ENCODE measurements around the gene CFAP92.

CFAP92 gene

DNA sequence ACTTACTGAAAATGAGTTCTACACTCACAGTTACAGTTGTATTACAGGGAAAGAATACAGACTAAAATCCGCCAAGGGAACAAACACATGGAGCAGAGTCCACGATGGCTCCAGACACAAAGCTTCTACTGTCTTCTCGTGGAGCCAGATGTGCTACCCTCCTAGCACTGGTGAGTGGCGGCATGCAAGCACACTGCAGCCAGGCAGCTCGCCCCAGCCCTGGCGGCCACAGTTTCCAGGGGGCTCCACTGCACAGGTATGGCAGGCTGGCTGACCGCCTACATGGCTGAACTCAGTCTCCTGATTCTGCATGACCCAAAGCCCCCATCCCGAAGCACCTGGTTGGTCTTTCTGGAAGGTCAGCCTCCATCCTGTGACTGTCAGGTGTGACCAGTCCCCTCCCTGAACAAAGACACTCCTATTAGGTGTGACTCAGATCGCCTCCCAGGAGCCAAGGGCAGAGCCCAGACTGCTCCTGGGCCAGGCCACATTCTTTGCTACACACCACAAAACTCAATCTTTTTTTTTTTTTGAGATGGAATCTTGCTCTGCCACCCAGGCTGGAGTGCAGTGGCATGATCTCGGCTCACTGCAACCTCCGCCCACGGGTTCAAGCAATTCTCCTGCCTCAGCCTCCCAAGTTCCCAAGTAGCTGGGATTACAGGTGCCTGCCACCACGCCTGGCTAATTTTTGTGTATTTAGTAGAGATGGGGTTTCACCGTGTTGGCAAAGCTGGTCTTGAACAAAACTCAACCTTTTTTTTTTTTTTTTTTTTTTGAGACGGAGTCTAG is 51.5 kb downstream of the CFAP92 start:
- Histone ChIP-seq H3K4me3 (ENCODE audit: control insufficient read depth in 1 of 7, extremely low read depth in 1 of 7, insufficient read depth in 4 of 7, low read depth in 2 of 7, low read length in 6 of 7) (no peak overlapping the region), H3K9me3 (ENCODE audit: control extremely low read depth in 1 of 5, control insufficient read depth in 4 of 5, insufficient read depth in 2 of 5, low read depth in 1 of 5, low read length in 4 of 5) (no peaks in the 10 kb centered on the region), H3K27me3 (replicated peaks in 2 of 5; ENCODE audit: control insufficient read depth in 4 of 5, insufficient read depth in 5 of 5, low read length in 4 of 5) (no peaks in the 10 kb centered on the region), H3K27ac (ENCODE audit: insufficient read depth in 1 of 2, low read depth in 1 of 2, low read length in 2 of 2, poor library complexity in 1 of 2, severe bottlenecking in 2 of 2) (no peak overlapping the region), H3K36me3 (ENCODE audit: control insufficient read depth in 4 of 4, insufficient read depth in 4 of 4, low read length in 3 of 4) (peaks cover 0 to 4% (median 0%) of the 10 kb centered on the region in 4 experiments), H3K4me1 (ENCODE audit: control extremely low read depth in 1 of 4, control insufficient read depth in 4 of 4, insufficient read depth in 4 of 4, low read length in 3 of 4) (no peaks in the 10 kb centered on the region)
- over 99% methylated on average over 7 of the region's 15 CpGs for WGBS (ENCODE audit: insufficient coverage)
- ChIA-PET POLR2A (interaction anchor here (0.7 kb wide), 1 partner anchor 29 kb away, joined by 4 read pairs; no protein-coding TSS in a partner anchor), CTCF (no interaction called here)
- DNase-seq: no peak

DNA sequence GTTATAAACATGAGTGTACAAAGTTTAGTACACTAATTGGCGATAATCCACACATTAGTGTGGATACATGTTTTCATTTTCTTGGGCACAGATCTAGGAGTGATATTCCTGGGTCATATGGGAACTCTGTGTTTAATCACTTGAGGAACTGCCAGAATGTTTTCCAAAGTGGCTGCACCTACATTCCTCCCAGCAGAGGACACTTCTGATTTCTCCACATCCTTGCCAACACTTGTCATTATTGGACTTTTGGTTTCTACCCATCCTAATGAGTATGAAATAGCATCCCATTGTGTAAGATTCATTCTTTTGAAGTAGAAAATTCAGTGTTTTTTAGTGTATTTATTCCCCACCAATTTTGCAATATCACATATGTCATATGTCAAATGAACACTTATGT is 53.6 kb downstream of the CFAP92 start:
- Histone ChIP-seq H3K27ac (ENCODE audit: insufficient read depth in 1 of 2, low read depth in 1 of 2, low read length in 2 of 2, poor library complexity in 1 of 2, severe bottlenecking in 2 of 2) (no peak overlapping the region), H3K4me1 (ENCODE audit: control extremely low read depth in 1 of 4, control insufficient read depth in 4 of 4, insufficient read depth in 4 of 4, low read length in 3 of 4) (no peaks in the 10 kb centered on the region), H3K4me3 (ENCODE audit: control insufficient read depth in 1 of 7, extremely low read depth in 1 of 7, insufficient read depth in 4 of 7, low read depth in 2 of 7, low read length in 6 of 7) (no peak overlapping the region), H3K27me3 (replicated peaks in 2 of 5; ENCODE audit: control insufficient read depth in 4 of 5, insufficient read depth in 5 of 5, low read length in 4 of 5) (no peaks in the 10 kb centered on the region), H3K9me3 (ENCODE audit: control extremely low read depth in 1 of 5, control insufficient read depth in 4 of 5, insufficient read depth in 2 of 5, low read depth in 1 of 5, low read length in 4 of 5) (no peaks in the 10 kb centered on the region), H3K36me3 (ENCODE audit: control insufficient read depth in 4 of 4, insufficient read depth in 4 of 4, low read length in 3 of 4) (peaks cover 0 to 4% (median 0%) of the 10 kb centered on the region in 4 experiments)
- ChIA-PET CTCF (no interaction called here), POLR2A (interaction anchor here (0.6 kb wide), 1 partner anchor 17 kb away, joined by 3 read pairs; no protein-coding TSS in a partner anchor)
- no CpG with 5 or more reads among the region's 1 CpG for WGBS (ENCODE audit: insufficient coverage)
- DNase-seq: no peak

DNA sequence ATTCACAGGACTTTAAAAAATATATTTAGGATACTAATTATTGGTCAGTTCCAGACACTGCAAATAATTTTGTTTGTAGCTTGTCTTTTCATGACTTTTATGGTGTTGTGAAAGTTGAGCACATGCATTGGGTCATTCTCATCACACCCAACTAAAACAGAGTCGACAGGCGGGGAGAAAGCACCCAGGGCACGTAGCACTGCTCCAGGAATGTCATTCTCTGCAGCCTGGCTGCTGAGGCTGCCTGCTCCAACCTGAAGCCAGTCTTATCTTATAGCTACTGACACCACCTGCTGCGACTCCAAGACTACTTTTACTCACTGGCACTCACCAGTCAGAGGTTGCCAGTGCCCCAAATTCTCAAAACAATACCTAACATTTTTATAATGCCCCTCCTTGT is 57.5 kb downstream of the CFAP92 start:
- Histone ChIP-seq H3K4me3 (ENCODE audit: control insufficient read depth in 1 of 7, extremely low read depth in 1 of 7, insufficient read depth in 4 of 7, low read depth in 2 of 7, low read length in 6 of 7) (no peak overlapping the region), H3K36me3 (ENCODE audit: control insufficient read depth in 4 of 4, insufficient read depth in 4 of 4, low read length in 3 of 4) (peaks cover 0 to 4% (median 0%) of the 10 kb centered on the region in 4 experiments), H3K27me3 (replicated peaks in 2 of 5; ENCODE audit: control insufficient read depth in 4 of 5, insufficient read depth in 5 of 5, low read length in 4 of 5) (no peaks in the 10 kb centered on the region), H3K27ac (ENCODE audit: insufficient read depth in 1 of 2, low read depth in 1 of 2, low read length in 2 of 2, poor library complexity in 1 of 2, severe bottlenecking in 2 of 2) (no peak overlapping the region), H3K9me3 (ENCODE audit: control extremely low read depth in 1 of 5, control insufficient read depth in 4 of 5, insufficient read depth in 2 of 5, low read depth in 1 of 5, low read length in 4 of 5) (no peaks in the 10 kb centered on the region), H3K4me1 (ENCODE audit: control extremely low read depth in 1 of 4, control insufficient read depth in 4 of 4, insufficient read depth in 4 of 4, low read length in 3 of 4) (no peaks in the 10 kb centered on the region)
- no peak for DNase-seq
- WGBS (ENCODE audit: insufficient coverage): 100% methylated on average over 1 of the region's 4 CpGs
- ChIA-PET POLR2A (no interaction called here), CTCF (no interaction called here)

DNA sequence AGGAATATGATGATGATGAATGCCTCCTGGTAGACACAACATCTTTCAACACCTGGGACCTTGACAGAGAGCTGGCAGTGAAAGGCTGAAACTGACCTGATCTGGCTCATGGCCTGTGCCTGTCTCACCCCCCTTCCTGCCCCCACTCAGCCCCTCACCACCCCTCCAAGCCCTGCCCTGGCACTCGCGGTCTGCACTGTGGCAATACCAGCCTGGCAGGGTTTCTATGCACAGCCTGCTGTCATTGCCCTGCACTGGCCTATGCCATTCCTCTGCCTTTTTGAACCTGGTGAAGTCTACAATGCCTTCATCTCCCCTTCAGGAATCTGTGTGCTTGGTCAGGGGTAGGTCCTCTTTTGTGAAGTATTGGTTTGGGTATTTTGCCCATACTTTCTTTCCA is 58.0 kb downstream of the CFAP92 start:
- Histone ChIP-seq H3K4me3 (ENCODE audit: control insufficient read depth in 1 of 7, extremely low read depth in 1 of 7, insufficient read depth in 4 of 7, low read depth in 2 of 7, low read length in 6 of 7) (no peak overlapping the region), H3K27ac (ENCODE audit: insufficient read depth in 1 of 2, low read depth in 1 of 2, low read length in 2 of 2, poor library complexity in 1 of 2, severe bottlenecking in 2 of 2) (no peak overlapping the region), H3K4me1 (ENCODE audit: control extremely low read depth in 1 of 4, control insufficient read depth in 4 of 4, insufficient read depth in 4 of 4, low read length in 3 of 4) (no peaks in the 10 kb centered on the region), H3K9me3 (ENCODE audit: control extremely low read depth in 1 of 5, control insufficient read depth in 4 of 5, insufficient read depth in 2 of 5, low read depth in 1 of 5, low read length in 4 of 5) (no peaks in the 10 kb centered on the region), H3K36me3 (ENCODE audit: control insufficient read depth in 4 of 4, insufficient read depth in 4 of 4, low read length in 3 of 4) (peaks cover 0 to 4% (median 1%) of the 10 kb centered on the region in 4 experiments), H3K27me3 (replicated peaks in 2 of 5; ENCODE audit: control insufficient read depth in 4 of 5, insufficient read depth in 5 of 5, low read length in 4 of 5) (no peaks in the 10 kb centered on the region)
- ChIA-PET POLR2A (no interaction called here), CTCF (no interaction called here)
- WGBS (ENCODE audit: insufficient coverage): no CpG with 5 or more reads among the region's 2 CpGs
- DNase-seq: no peak

DNA sequence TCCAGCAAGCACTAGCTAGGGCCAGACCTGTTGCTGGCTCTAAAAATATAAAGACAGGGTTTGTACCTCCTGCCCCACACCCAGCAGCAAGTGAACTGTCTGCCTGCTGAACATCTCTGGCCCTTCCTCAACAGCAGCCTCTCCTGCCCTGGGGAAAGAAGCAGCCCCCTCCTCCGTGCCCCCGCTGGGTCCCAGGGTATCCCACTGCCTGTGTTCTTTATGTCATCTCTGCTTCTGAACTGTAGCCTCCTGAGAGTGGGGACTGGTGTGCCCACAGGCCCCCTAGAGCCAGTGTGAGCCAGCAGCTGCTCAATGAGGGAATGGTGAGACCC is 60.0 kb downstream of the CFAP92 start:
- Histone ChIP-seq H3K27ac (ENCODE audit: insufficient read depth in 1 of 2, low read depth in 1 of 2, low read length in 2 of 2, poor library complexity in 1 of 2, severe bottlenecking in 2 of 2) (no peak overlapping the region), H3K4me1 (ENCODE audit: control extremely low read depth in 1 of 4, control insufficient read depth in 4 of 4, insufficient read depth in 4 of 4, low read length in 3 of 4) (no peaks in the 10 kb centered on the region), H3K9me3 (ENCODE audit: control extremely low read depth in 1 of 5, control insufficient read depth in 4 of 5, insufficient read depth in 2 of 5, low read depth in 1 of 5, low read length in 4 of 5) (peaks cover 0 to 4% (median 0%) of the 10 kb centered on the region in 5 experiments), H3K27me3 (replicated peaks in 2 of 5; ENCODE audit: control insufficient read depth in 4 of 5, insufficient read depth in 5 of 5, low read length in 4 of 5) (no peaks in the 10 kb centered on the region), H3K36me3 (ENCODE audit: control insufficient read depth in 4 of 4, insufficient read depth in 4 of 4, low read length in 3 of 4) (peaks cover 0 to 4% (median 1%) of the 10 kb centered on the region in 4 experiments), H3K4me3 (ENCODE audit: control insufficient read depth in 1 of 7, extremely low read depth in 1 of 7, insufficient read depth in 4 of 7, low read depth in 2 of 7, low read length in 6 of 7) (no peak overlapping the region)
- DNase-seq: no peak
- no CpG with 5 or more reads among the region's 2 CpGs for WGBS (ENCODE audit: insufficient coverage)
- ChIA-PET CTCF (no interaction called here), POLR2A (no interaction called here)

DNA sequence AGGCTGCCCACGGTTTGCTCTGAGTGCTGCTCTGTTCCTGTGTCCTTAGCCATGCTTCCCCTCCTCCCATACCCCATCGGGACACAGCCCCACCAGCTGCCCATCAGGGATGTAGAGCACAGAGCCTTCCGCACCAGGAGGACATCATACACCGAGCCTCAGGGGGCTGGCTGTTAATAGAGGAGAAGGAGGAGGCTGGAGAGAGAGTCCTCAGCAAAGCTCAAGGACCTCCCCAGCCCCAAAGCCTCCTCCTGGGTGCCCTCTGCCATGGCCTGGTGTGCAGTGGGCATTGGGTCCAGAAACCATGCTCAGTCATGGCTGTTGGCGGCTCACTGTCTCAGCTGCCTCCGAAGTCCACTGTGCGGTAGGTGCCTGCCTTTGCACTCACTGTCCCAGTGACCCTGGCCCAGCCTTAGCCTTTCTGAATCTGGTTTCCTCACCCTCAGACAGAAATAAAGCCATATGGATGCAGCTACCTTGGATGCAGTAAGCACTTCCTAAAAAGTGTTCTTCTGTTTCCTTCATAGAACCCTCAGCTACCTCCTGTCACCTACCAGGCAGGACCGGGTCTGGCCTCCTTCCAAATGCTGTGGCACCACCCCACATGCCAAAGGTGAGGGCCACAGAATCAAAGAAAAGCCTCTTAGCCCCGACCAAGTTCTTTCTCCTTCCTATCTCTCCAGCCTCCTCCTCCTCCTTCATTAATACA is 60.5 kb downstream of the CFAP92 start:
- Histone ChIP-seq H3K27me3 (replicated peaks in 2 of 5; ENCODE audit: control insufficient read depth in 4 of 5, insufficient read depth in 5 of 5, low read length in 4 of 5) (no peaks in the 10 kb centered on the region), H3K36me3 (ENCODE audit: control insufficient read depth in 4 of 4, insufficient read depth in 4 of 4, low read length in 3 of 4) (peaks cover 0 to 4% (median 1%) of the 10 kb centered on the region in 4 experiments), H3K27ac (ENCODE audit: insufficient read depth in 1 of 2, low read depth in 1 of 2, low read length in 2 of 2, poor library complexity in 1 of 2, severe bottlenecking in 2 of 2) (no peak overlapping the region), H3K4me1 (ENCODE audit: control extremely low read depth in 1 of 4, control insufficient read depth in 4 of 4, insufficient read depth in 4 of 4, low read length in 3 of 4) (no peaks in the 10 kb centered on the region), H3K4me3 (ENCODE audit: control insufficient read depth in 1 of 7, extremely low read depth in 1 of 7, insufficient read depth in 4 of 7, low read depth in 2 of 7, low read length in 6 of 7) (no peak overlapping the region), H3K9me3 (ENCODE audit: control extremely low read depth in 1 of 5, control insufficient read depth in 4 of 5, insufficient read depth in 2 of 5, low read depth in 1 of 5, low read length in 4 of 5) (peaks cover 0 to 4% (median 0%) of the 10 kb centered on the region in 5 experiments)
- DNase-seq: no peak
- POLR2A ChIA-PET: no interaction called here
- WGBS (ENCODE audit: insufficient coverage): 93% methylated on average over 8 of the region's 9 CpGs
- CTCF ChIA-PET: no interaction called here

DNA sequence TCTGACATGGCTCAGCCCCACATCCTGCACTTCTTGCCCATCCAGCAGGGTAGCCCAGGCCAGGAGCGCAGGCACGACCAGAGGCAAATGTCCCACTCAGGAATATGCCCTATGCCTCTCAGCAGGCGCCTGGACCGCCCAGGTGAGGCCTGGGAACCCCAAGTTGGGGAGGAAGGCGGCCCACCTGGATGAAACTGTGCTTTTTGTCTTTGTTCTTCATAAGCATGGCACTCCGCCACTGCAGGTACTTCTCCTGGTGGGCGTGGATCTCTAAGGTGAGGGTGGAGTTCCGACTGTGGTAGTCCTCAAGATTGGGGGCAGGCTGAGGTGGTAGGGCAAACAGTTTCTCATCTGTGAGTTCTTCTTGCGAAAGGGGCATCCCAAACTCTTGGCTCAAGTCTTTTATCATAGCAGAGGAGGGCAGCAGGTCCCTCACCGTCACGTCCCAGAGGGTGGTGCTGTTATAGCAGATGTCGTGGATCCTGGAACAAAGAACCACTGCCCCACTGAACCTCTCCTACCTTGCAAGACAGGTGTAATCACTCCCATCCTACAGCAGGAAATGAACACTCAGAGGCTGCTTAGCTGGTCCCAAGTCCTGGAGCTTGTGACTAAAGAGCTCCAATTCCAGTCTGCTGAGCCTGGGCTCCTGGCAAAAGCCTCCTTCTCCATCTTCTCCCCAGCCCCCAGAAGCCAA is 61.2 kb downstream of the CFAP92 start:
- peaks cover 0 to 4% (median 0%) of the 10 kb centered on the region in 5 experiments for H3K9me3 ChIP-seq (ENCODE audit: control extremely low read depth in 1 of 5, control insufficient read depth in 4 of 5, insufficient read depth in 2 of 5, low read depth in 1 of 5, low read length in 4 of 5)
- POLR2A ChIA-PET: no interaction called here
- CTCF ChIA-PET: interaction anchor here (1.7 kb wide), 1 partner anchor 9 kb away, joined by 4 read pairs; no protein-coding TSS in a partner anchor
- no peak for DNase-seq
- H3K27ac ChIP-seq (ENCODE audit: insufficient read depth in 1 of 2, low read depth in 1 of 2, low read length in 2 of 2, poor library complexity in 1 of 2, severe bottlenecking in 2 of 2): no peak overlapping the region
- H3K4me3 ChIP-seq (ENCODE audit: control insufficient read depth in 1 of 7, extremely low read depth in 1 of 7, insufficient read depth in 4 of 7, low read depth in 2 of 7, low read length in 6 of 7): no peak overlapping the region
- no peaks in the 10 kb centered on the region for H3K27me3 ChIP-seq (replicated peaks in 2 of 5; ENCODE audit: control insufficient read depth in 4 of 5, insufficient read depth in 5 of 5, low read length in 4 of 5)
- 93% methylated on average over 10 of the region's 12 CpGs for WGBS (ENCODE audit: insufficient coverage)
- H3K4me1 ChIP-seq (ENCODE audit: control extremely low read depth in 1 of 4, control insufficient read depth in 4 of 4, insufficient read depth in 4 of 4, low read length in 3 of 4): no peaks in the 10 kb centered on the region
- H3K36me3 ChIP-seq (ENCODE audit: control insufficient read depth in 4 of 4, insufficient read depth in 4 of 4, low read length in 3 of 4): peaks cover 0 to 4% (median 1%) of the 10 kb centered on the region in 4 experiments
